Hematopoietic multipotent progenitor cell treated with erythropoietin and hydrocortisone succinate and interleukin-3 and kit ligand, for 17 days (in vitro differentiated cells): ENCODE data around the gene SAP30BP.

ENCODE experiments used
- DNase-seq: peaks from one replicate; pipeline ENCODE4 v3.0.0-alpha.2; 2015; ENCODE audit warnings: low spot score

SAP30BP gene

DNA sequence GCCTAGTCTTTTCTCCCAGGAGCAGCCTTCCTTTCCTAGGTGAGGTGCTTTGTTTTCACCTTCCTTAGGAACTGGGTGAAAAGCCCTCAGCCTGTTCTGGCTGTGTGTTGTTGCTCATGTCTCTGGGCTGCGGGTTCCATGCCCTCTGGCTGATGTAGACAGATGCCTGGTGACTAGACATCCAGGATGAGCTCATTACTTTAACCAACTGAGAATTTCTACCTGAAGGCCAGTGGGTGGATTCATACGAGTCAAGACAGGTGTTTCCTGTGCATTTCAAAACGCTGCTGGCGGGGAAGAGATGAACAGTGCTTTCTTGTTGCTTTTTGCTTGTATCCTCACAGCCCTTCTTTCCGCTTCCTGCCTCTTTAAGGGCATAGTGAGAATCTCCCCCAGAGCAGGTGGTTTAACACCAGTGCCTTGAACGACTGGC, 22.3 kb downstream of the SAP30BP start:
- DNase-seq, result no peak

DNA sequence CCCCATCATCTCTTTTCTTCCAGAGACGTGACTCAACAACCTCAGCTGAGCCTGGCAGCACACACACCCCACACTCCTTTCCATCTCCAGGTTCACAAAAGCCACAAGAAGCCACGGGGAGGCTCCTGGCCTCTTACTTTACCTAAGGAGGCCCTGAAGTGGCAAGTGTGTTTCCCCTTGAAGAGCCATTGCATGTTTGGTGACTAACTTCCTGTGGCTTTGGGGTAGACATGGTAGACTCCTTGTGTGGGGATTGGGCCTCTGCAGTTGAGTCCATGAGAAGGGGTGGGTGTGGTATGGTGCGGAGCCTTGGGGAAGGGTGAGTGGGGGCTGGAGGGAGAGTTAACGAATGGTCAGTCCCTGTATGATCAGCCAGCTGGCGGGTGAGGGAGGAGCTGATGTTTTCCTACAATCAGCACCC, 24.2 kb downstream of the SAP30BP start:
- no peak for DNase-seq

DNA sequence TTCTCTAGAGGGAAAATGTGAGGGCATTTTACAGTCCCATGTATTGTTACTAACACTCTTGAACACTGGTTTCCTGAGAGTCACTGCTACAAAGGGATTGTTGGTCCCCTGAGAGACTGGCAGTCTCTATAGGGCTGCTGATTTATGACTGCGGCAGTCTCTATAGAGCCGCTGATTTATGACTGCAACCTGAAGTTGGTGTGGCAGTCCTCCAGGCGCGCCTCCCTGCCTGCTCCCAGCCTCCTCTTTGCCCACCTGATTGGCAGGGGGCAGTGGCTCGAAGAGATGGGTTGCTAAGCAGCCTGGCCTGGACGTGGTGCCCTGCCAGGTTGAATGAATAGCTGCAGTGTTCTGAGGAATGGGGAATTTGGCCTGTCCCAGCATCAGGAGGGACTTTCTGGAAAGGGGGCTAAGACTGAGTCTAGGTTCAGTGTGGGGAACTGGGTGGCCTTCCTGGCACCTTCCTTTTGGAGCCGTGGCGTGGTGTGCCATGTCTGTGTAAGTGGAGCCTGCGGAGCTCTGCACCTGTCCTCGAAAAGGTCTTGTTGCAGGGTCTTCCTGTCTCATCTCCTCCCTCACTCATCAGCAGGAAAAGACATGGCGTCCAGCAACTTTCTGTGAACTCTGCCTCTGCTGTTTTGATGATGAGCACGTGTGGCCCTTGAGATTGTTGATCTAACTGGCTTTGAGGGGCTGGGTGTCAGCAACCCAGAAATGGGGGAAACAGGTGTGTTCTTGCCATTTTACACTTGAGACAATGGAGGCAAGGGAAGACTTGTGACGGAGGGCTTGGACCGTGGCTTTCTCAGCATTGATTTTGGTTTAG, 24.9 kb downstream of the SAP30BP start:
- no peak for DNase-seq

DNA sequence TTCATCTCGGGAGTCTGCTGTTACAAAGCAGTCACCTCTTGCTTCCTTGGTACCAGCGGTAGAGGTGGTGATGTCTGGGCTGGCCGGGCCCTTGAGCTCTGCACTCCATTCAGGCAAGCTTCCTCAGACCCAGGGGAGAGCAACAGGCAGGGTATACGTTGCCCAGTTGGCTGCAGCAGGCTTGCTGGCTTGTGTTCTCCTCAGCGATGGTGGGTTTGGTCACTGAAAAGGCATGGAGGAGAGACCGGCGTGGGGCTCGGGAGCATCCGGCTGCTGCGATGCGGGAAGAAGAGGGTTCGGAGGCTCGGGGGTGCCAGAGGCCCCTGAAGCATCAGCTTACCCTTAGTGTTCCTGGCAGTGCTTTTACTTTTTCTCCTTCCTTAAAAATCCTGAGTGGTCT, 25.8 kb downstream of the SAP30BP start:
- no peak for DNase-seq

DNA sequence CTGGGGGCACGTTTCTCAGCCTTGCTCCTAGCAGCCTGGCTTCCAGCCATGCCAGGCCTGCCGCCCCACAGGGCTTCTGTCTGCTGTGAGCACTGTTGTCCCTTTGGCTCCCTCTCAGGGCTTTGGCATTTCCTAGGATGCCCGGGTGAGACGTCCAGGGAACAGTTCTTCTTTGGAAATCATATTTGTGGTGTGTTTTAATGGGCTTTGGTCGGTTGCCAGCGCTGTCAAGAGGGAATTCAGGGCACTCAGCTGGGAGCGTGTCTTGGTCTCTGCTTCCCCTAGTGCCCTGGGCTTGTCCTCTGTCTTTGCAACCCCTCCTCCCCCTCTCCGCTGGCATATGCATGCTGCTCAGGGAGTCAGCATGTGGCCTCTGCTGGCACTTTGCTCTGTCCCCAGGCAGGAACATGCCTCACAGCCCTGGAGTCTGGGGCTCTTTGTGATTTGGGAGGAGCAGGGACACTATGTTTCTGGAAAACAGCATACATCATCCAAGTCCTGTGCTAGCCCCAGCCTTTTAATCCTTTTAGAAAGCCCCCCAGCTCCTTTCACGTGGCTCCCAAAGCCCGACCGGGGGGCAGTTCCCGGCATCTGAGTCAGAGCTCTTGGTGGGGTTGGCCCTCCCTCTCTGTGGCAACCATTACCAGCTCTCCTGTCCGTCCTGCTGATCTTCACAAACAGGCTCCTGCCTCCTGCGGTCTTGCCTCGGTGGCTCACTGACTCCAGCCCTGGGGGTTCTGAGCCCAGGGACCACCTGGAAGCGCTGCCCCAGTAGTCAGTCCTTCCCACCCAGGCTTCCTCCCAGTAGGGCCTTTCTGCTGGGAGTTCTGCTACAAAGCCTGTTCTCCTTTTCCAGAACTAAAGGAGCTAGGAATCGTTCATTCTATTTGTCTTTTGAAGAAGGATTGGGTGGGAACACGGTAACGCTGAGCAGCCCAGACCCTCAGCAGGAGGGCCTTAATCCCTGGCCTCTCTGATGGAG, 26.7 kb downstream of the SAP30BP start:
- no peak for DNase-seq

DNA sequence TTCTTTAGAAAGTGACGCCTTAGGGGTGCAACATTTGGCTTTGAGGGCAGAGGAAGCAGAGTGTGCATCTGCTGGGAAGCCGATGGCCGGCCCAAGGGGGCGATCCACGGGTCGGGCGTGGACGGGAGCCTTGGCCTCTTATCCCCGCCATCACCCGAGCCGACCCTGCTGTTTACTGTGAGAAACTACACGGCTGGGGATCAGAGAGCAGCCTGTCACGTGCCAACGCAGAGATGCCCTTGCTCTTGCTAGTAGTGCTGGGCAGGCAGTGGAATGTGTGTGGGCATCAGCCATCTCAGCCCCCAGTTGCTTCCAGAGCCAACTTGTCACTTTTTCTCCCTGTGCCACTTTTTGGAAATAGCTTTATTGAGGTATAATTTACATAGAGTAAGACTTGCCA, 27.4 kb downstream of the SAP30BP start:
- no peak for DNase-seq

DNA sequence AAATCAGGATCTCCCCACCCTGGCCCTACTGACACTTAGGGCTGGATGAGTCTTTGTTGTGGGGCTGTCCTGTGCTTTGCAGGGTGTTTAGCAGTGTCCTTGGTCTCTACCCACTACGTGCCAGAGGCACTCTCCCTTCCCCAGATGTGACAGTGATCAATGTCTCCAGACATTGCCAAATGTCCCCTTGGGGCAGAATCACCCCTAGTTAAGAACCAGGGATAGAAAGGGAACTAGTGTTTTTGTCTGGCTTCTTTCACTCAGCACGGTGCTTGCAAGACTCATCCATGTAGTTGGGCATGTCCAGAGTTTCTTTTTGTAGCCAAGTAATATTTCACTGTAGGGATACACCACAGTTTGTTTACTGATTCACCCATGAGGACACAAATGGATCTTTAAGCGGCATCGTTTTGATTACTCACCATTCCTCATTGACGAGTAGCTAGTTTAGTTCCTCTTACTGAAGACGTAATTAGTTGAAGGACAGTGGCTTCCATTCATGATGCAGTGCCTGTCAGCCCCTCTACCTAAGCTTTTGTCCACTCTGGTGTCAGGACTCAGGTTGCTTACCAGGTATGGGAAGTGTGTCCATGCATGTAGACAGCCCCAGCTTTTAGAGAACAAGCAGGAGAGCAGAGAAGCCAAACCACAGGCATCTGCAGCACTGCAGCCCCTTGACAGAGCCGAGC, 28.1 kb downstream of the SAP30BP start:
- no peak for DNase-seq

DNA sequence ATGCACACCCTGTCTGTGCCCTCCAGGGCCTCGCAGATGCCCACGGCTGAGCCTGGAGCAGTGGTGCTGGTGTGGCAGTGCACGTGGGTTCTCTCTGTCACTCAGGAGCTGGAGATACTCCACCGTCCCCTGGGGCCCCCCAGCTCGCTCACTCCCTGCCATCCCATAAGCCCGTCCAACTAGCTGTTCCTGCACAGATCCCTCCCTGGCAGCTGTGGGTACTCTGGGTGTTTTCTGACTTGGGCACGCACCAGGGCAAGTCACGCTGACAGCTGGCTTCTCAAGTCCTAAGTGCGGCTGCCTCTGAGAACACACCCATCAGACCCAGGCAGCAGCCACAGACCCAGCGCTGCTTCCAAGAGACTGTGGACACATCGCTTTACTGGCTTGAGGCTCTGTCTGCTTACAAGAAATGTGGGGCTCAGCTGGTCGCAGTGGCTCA, 28.7 kb downstream of the SAP30BP start:
- no peak for DNase-seq

DNA sequence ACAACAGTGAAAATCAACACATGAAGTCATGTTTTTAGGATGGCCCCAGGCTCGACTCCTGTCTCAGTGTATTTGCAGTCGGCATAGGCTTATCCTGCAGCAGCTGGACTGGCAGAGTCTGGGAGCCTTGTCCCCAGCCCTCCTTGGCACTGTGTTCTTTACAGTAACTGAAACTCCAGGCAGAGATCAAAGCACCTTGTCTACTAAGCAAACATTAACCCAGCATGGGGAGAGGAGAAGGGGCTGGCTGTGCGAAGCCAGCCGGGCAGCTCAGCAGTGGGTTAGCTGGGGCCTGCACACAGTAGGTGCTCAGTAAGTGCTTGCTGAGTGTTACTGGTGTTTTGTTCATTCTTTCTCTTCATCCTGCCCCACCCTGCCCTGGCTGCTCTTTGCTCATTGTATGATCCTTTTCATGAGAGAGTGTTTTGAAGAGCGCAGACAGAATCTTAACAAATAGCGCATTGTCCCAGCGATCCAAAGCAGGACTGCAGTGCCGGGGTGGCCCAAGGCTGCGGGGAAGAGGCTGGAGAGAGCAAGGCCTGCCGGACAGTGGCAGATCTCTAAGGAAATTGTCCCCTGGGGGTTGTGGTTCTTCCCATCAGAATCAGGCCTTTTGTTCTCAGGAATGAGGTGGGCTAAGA, 30.6 kb downstream of the SAP30BP start:
- DNase-seq, result no peak

DNA sequence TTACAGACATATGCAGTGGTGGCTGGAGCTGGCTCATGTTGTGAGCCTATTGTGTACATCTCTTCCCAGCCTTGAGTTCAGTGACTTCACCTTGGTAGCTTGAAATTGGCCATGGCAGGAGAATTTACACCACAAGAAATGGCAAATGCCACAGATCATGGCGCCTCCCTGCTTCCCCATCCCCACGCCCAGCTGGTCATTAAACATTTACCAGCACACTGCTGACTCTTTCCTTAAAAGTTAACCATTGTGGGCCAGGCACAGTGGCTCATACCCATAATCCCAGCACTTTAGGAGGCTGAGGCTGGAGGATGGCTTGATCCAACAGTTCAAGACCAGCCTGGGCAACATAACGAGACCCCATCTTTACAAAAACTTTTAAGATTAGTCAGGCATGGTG, 31.5 kb downstream of the SAP30BP start:
- DNase-seq, result no peak

DNA sequence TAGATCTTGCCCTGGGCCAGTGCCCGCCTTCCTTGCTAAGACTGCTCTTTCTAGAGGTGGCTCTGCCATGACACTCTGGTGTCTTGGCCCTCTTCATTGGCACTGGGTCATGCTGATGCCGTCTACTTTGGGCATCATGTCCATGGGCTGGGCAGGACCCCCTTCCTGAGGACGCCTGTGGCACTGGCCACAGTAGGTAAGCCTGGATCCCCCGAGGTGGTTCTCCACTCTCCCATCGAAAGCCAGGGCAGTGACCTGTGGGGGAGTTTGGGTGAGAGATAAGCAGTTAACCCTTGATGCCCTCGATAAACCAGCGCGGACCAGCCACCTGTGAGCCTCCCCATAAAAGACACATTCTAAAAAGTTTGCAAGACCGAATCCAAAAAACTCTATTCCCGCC, 34.1 kb downstream of the SAP30BP start:
- no peak for DNase-seq

DNA sequence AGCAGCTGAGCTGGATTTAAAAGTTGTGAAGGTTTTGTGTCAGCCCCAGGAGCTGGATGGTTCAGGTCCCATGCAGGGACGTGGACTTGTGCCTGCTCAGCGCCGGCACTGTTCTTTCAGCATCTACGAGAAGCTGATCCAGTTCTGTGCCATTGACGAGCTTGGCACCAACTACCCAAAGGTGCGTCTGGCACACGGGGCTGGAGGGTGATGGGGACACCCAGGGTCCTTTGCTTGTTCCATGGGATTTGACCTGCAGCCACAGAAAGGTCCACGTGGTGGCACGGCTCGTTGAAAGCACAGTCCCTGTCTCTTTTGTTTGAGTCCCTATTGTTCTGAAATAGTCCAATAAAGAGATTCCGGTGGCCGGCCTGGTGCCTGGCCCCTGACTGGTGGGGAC, 36.1 kb downstream of the SAP30BP start:
- no peak for DNase-seq

DNA sequence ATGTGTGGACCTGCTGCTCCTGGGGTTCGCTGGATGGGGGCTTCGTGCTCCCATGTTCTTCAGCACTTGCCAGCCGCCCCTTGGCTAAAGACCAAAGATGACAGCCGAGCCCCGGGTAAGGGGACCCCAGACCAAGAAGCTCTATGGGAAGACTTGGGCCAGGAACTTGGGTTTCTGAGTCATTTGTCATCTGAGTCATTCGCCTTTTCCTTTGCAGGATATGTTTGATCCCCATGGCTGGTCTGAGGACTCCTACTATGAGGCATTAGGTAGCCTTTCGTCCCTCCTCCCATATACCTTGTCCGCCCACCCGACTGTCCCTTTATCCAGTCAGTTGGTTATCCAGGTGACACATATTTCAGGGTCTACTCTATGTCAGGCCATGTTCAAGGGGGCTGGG, 36.5 kb downstream of the SAP30BP start:
- no peak for DNase-seq

DNA sequence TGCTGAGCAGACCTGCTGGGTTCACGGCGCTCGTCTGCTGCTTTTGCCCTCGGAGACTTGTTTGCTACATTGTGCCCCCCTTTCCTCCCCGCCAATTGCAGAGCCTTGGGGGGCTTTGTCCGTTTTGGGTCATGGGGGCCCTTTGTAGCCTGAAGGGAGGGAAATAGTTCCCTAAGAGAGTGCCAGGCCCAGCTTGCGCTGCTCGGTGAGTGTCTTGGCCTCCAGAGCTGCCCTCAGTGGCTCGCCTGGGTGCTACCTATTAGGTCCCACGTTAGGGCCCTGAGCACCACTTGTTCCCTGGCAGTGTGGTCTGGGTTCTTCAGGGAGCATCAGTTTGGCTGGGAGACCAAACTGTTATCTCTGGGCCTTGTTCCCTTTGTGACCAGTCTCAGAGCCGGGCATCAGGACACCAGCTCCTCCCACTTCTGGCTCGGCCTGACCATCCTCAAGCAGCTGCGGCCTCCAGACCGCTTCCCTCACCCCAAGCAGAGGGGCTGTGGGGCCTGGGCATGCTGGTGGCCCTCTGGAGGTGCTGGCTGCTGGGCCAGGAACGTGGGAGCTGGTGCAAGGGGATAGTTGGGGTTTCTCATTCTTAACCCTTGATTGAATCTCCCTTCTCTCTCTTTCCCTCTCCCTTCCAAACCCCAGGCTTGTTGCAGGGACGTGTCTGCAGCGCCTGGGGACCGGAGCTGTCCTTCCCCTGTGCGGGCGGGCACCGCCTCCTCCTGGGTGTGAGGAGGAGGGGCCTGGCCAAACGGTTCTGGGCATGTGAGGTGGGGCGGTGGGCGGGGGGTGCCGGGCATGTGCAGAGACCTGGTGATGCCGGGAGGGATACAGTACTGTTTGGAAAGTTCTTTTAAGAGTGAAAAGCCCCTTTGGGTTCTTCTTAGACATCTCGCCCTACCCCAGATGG, 38.1 kb downstream of the SAP30BP start:
- DNase-seq, result no peak

DNA sequence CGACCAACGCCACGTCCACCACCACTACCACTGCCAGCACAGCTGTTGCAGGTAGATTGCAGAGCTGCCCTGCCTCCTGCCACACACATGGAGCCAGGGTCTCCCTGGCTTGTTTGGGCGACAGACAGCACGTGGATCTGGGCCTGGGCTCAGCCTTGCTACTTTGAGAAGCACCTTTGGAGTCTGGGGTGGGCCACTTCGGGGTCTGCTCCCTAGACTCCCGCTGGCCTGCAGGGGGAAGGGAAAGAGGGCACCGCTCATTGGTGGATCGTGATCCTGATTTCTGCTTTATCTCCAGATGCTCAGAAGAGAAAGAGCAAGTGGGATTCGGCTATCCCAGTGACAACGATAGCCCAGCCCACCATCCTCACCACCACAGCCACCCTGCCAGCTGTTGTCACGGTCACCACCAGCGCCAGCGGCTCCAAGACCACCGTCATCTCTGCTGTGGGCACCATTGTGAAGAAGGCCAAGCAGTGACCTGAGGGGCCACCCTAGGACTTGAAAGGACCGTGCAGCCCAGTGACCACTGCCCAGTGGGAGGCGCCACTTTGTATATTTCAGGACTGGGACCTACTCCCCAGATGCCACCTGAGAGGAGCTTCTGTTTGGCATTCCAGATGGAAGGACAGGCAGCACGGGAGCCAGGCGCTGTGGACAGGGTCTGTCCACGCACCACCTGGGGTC, 39.0 kb downstream of the SAP30BP start:
- no peak for DNase-seq

DNA sequence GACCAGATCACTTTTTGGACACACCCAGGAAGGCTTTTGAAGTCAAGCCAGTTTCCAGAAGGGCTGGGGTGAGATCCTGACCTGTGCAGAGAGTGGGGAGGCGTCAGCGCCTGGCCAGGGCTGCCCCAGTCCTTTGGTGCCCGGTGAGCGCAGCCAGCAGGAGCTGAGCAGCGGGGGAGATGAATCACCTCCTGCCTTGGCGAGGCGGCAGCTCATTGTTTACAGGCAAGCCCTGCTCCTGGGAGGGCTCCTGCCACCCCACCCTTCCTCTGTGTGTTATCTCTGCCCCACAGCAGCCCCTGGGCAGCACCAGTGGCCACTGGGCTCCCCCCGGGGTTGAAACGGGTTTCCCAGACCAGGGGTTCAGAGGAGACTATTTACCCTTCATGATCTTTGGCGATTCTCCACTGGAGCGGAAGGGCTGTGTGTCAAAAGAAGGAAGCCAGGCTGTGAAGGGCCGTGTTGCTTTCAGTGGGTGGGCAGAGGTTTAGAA, 40.0 kb downstream of the SAP30BP start:
- DNase-seq, result peak; percentile 65

DNA sequence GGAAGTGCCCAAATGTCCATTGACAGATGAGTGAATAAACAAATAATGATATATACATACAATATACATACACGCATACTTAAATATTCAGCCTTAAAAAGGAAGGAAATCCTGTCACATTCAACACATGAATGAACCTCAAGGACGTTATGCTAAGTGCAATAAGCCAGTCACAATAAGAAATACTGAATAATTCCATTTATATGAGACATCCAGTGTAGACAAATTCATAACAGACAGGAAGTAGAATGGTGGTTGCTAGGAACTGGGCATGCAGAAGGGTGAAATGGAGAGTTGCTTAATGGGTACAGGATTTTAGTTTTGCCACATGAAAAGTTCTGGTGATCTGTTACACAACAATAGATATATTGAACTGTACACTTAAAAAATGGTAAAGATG, 45.3 kb downstream of the SAP30BP start:
- DNase-seq, result no peak

DNA sequence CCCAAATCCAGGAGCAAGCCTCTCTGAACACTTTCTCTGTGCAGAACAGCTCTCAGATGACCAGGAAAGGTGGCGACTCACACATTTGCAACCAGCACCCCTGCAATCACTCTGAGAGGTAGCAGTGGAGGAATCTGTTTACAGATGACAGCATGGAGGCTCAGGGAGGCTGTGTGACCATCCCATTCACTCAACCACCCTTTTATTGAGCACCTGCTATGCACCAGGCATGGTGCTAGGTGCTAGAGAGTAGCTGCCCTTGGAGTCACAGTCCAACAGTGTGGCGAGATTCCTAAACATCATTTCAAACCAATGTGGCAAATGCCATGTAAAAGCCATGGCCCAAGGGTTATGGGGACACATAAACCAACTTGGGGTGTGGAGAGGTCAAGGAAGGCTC, 52.6 kb downstream of the SAP30BP start:
- no peak for DNase-seq

DNA sequence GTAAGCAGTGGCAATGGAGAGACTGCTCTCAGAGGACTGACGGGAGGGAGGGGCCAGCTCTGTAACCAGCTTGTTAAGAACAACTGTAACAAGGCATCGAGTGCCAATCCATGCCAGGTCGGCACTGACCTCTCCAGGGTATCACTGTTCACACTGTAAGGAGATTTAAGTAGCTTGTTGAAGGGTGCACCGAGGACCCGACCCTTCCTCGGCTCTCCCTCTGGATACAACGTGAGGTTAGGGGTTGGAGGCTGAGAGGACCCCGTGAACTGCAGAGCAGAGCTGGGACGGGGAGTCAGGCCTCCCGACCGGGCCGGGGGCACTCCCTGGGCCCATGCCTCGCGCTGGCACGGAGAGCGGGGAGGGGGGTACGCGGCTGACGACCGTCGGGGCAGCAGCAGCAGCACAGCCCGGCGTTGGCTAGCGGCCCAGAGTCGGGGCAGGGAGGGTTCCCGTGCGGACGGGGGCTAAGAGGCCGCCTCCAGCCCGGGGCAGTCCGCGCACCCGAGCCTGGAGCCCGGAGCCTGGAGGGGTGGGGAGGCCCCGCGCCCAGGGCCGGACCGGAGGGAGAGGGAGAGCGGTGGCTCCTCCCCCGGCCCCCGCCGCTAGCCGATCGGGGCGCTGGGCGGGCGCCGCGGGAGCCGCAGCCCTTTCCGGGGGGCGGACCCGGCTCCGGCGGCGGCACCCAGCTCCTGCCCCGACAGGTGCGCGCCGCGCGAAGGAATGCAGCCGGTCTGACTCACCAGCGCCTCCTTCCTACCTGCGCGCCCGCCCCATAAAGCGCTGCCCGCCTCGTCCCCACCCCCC, 53.7 kb downstream of the SAP30BP start, which contains the start of gene ITGB4:
Gene ITGB4 (plus strand): TSS at position 804 of the 807 bp plus-strand sequence. CDS start 3,245 bp downstream, outside the sequence.
- DNase-seq, result no peak
